CD4-positive, alpha-beta T cell treated with Interleukin-4 for 4 hours (primary cell): ENCODE results near the gene TOMM34.

ENCODE experiments used
- DNase-seq: peaks from one replicate; pipeline ENCODE4 v3.0.0-alpha.2; 2020

TOMM34 gene

GRCh38 chr20:44960103-44960852, at the start of gene TOMM34:
TOMM34 (minus strand) TSS chr20:44960397; CDS start chr20:44960333, 64 bp downstream.
- peak; percentile 88 for DNase-seq

GRCh38 chr20:45008521-45009049, 48.4 kb upstream of the TOMM34 start:
- no peak for DNase-seq

GRCh38 chr20:44997668-44998067, 37.5 kb upstream of the TOMM34 start:
- DNase-seq = no peak

GRCh38 chr20:44997171-44997570, 37.0 kb upstream of the TOMM34 start:
- no peak for DNase-seq

GRCh38 chr20:44993343-44993742, 33.1 kb upstream of the TOMM34 start:
- peak; percentile 51 for DNase-seq

GRCh38 chr20:44990957-44991356, 30.8 kb upstream of the TOMM34 start:
- no peak for DNase-seq

- DNase-seq = peak; percentile 32
These were observed 30.2 kb upstream of the TOMM34 start for GRCh38 chr20:44990425-44990824.

GRCh38 chr20:44988631-44989171, 28.5 kb upstream of the TOMM34 start:
- no peak for DNase-seq

- DNase-seq = no peak
These were observed 23.0 kb upstream of the TOMM34 start for GRCh38 chr20:44983093-44983674.

GRCh38 chr20:44981736-44982406, 21.7 kb upstream of the TOMM34 start:
- no peak for DNase-seq

- peak; percentile 89 for DNase-seq
These were observed 19.0 kb upstream of the TOMM34 start for GRCh38 chr20:44979090-44979621.

GRCh38 chr20:44976698-44977097, 16.5 kb upstream of the TOMM34 start:
- DNase-seq = no peak

GRCh38 chr20:44973053-44973452, 12.9 kb upstream of the TOMM34 start:
- no peak for DNase-seq

GRCh38 chr20:44970243-44970757, 10.1 kb upstream of the TOMM34 start:
- DNase-seq = peak; percentile 72

GRCh38 chr20:44969300-44969894, 9.2 kb upstream of the TOMM34 start:
- DNase-seq = peak; percentile 63

GRCh38 chr20:44967207-44967807, 7.1 kb upstream of the TOMM34 start:
- DNase-seq = peak; percentile 76

GRCh38 chr20:44966030-44966961, 6.1 kb upstream of the TOMM34 start, which contains the start of gene STK4:
STK4 (plus strand) TSS chr20:44966512; CDS start chr20:44966569, 57 bp downstream.
- DNase-seq = peak; percentile 94

- no peak for DNase-seq
These were observed 5.4 kb upstream of the TOMM34 start for GRCh38 chr20:44965651-44966029.

GRCh38 chr20:44963325-44964215, 3.4 kb upstream of the TOMM34 start:
- DNase-seq = no peak

GRCh38 chr20:44962483-44962882, 2.3 kb upstream of the TOMM34 start:
- no peak for DNase-seq
